Esophagus (tissue), 2 donors: Measurements from ENCODE around the gene CHRNA3. TPM values are rescaled to one million over a fixed set of nuclear protein-coding genes. Genes with fewer than 3 reads are reported as not detected.

Source experiments
- H3K27ac ChIP-seq, 2 donors: one replicate each; pipeline ENCODE4 v1.5.1; 2013; ENCODE audit warnings: low read depth in 2 of 2, mild to moderate bottlenecking in 2 of 2, inconsistent platforms in 1 of 2, low read length in 1 of 2, moderate library complexity in 1 of 2
- H3K27me3 ChIP-seq, 2 donors: one replicate each; pipeline ENCODE4 v1.6.1; 2013; ENCODE audit warnings: low read length in 2 of 2, control low read depth in 1 of 2, mild to moderate bottlenecking in 1 of 2; ENCODE audit not compliant: insufficient read depth in 2 of 2, control insufficient read depth in 1 of 2
- H3K36me3 ChIP-seq, 2 donors: one replicate each; pipeline ENCODE4 v1.6.1; 2013; ENCODE audit warnings: low read length in 1 of 2; ENCODE audit not compliant: control insufficient read depth in 2 of 2, insufficient read depth in 2 of 2
- H3K4me1 ChIP-seq, 2 donors: one replicate each; pipeline ENCODE4 v1.6.1; 2013; ENCODE audit warnings: low read length in 1 of 2; ENCODE audit not compliant: control insufficient read depth in 2 of 2, insufficient read depth in 2 of 2
- H3K4me3 ChIP-seq, 2 donors: one replicate each; pipeline ENCODE4 v1.5.1; 2013; ENCODE audit warnings: low read length in 2 of 2, mild to moderate bottlenecking in 2 of 2, low read depth in 1 of 2, moderate library complexity in 1 of 2
- H3K9me3 ChIP-seq, 2 donors: one replicate each; pipeline ENCODE4 v1.6.1; 2013; ENCODE audit warnings: mild to moderate bottlenecking in 2 of 2, low read depth in 1 of 2, low read length in 1 of 2, moderate library complexity in 1 of 2; ENCODE audit not compliant: control insufficient read depth in 2 of 2, insufficient read depth in 1 of 2
- WGBS, 2 donors: extraction: QIAGEN DNeasy Blood & Tissue Kit; methylation state at CpG; one replicate each; pipeline ENCODE4 v1.1.7; 2013; 5-methylcytosine and 5-hydroxymethylcytosine counted together
- polyA plus RNA-seq, 2 donors: library from polyadenylated mRNA; stranded (reverse); fragments of 200-250 nt; gene quantifications; one replicate each; pipeline ENCODE4 v1.2.3, GENCODE V29; 2013
- donor health status: healthy with polysubstance abuse.
- donor health status: Bipolar disorder and iron deficiency.

The CHRNA3 gene
- polyA plus RNA-seq = under 1 TPM in 1 of 2 donors, not detected in 1; 0.07 TPM

DNA sequence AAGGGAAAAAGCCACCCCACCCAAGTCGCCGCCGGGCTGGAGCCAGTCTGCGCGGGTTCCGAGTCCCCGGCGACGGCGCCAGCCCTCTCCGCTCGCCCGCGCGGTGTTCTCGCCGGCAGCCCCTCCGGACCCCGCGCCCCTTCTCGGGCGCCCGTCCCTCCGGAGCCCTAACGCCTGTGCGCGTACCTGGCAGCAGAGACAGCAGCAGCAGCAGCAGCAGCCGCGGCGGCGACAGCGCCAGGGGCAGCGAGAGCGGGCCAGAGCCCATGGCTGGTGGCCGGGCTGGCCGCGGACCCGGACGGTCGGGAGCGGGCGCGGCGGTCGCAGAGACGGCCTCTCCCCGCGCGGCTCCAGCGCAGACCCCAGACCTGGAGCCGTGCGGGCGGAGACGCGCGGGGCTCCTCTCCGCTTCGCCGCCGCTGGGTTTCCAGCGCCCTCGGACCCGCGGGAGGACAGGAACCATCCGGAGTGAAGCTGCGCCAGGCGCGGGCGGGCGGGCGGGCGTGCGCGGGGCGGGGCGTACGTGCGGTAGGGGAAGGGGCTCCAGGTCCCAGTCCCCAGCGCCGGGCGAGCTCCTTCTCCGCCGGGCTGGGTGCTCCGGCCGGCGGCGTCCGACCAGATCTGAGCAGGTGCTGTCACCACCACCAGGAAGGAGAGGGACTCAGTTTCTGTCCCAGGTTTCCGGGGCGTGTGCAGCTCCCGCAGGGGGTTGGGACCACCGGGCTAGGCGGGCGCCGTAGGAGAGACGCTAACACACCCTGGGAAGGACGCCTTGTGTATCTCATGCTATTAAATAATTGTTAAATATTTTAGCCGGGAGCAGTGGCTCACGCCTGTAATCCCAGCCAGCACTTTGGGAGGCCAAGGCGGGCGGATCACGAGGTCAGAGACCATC, at the start of gene CHRNA3:
TSS of gene CHRNA3 (minus strand) at position 470 of the 895 bp plus-strand sequence. CDS start at position 268, 202 bp downstream.
- WGBS, 2 donors = 2% methylated on average over 89 to 102 of the region's 102 CpGs
- Histone ChIP-seq H3K9me3 (no peaks in the 10 kb centered on the region), H3K4me1 (peaks cover 5 to 9% of the 10 kb centered on the region in 2 donors), H3K36me3 (no peaks in the 10 kb centered on the region), H3K27me3 (peaks cover 0 to 17% of the 10 kb centered on the region in 2 donors), H3K27ac (no peak within 1 kb of the TSS), H3K4me3 (peak within 1 kb of the TSS; percentile 42 to 43)

DNA sequence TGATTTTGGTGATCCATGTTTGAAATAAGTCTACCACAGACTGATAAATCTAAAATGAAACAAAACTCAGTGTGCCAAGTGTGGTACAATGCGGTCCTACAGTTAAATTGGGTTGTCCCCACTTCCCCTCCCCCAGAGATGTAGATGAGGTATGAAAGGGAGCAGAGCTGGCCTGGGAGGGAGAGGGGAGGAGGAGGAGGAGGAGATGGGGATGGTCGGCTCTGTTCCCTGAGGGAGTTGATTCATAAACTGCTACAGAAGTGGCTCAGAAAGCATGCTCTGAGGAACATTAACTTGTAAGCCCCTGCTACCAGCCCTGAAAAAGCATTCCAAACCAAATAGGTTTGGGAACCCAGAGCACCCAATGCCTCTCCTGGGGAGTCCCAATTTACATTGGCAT, 48.2 kb upstream of the CHRNA3 start:
- 43 to 56% methylated on average over 2 of the region's 2 CpGs for WGBS, 2 donors
- H3K4me3 ChIP-seq = no peak overlapping the region
- no peaks in the 10 kb centered on the region for H3K36me3 ChIP-seq
- peaks cover 4 to 9% of the 10 kb centered on the region in 2 donors for H3K4me1 ChIP-seq
- no peaks in the 10 kb centered on the region for H3K27me3 ChIP-seq
- no peaks in the 10 kb centered on the region for H3K9me3 ChIP-seq
- H3K27ac ChIP-seq = no peak overlapping the region

DNA sequence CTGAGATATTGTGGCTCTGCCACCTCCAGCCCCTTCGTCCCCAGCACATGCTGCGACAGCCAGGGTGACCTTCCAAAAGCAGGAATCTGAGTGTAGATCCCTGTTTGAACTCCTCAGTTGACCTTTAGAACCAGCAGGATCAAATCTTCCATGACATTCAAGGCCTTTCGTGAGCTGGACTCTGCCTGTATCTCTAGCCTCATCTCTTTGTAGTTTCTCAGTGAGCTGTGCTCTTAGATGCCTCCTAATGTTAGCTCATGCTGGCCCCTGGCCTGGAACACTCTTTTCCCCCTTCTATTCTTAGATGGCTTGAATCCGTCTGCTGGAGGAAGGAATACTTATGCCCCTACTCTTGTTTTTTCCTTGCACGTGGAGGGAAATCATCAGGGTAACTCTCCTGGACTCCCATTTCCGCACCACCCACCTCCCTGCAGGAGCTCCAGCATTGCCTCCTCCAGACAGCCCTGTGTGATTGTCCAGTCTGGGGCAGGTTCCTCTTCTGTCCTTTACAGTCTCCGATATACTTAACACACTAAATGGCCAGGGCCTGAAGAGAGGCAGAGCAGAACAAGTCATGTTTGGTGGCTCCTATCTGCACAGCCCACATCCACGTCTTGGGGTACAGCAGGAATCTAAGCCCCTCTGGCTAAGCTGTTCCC, 46.9 kb upstream of the CHRNA3 start:
- Histone ChIP-seq H3K27ac (no peak overlapping the region), H3K27me3 (no peaks in the 10 kb centered on the region), H3K4me3 (no peak overlapping the region), H3K4me1 (peaks cover 4 to 8% of the 10 kb centered on the region in 2 donors), H3K36me3 (no peaks in the 10 kb centered on the region), H3K9me3 (no peaks in the 10 kb centered on the region)
- WGBS, 2 donors = 86 to 91% methylated on average over 8 of the region's 8 CpGs

DNA sequence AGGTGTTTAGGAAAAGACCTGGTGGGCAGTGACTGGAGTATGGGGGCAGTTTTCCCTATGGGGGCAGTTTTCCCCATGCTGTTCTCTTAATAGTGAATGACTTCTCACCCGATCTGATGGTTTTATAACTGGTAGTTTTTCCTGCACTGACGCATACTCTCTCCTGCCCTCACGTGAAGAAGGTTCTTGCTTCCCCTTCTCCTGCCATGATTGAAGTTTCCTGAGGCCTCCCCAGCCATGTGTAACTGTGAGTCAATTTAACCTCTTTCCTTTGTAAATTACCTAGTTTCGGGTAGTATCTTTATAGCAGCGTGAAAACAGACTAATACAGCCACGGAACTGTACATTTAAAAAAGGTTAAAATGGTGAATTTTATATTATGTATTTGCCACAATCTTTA, 45.2 kb upstream of the CHRNA3 start:
- no peaks in the 10 kb centered on the region for H3K27me3 ChIP-seq

DNA sequence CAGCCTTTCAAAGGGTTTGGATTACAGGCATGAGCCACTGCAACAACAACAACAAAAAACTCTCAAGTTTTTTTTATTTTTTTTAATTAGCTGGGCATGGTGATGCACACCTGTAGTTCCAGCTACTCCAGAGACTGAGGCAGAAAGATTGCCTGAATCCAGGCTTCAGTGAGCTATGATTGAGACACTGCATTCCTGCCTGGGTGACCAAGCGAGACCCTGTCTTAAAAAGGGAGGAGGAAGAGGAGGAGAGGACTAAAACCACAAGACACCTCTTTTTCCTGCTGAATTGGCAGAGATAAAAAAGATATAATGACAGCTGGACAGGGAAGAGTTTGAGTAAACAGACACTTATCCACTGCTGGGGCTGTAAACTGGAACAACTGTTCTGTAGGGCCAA, 42.9 kb upstream of the CHRNA3 start:
- Histone ChIP-seq H3K27ac (no peak overlapping the region), H3K4me1 (no peaks in the 10 kb centered on the region), H3K9me3 (no peaks in the 10 kb centered on the region), H3K27me3 (no peaks in the 10 kb centered on the region), H3K36me3 (no peaks in the 10 kb centered on the region), H3K4me3 (no peak overlapping the region)
- WGBS, 2 donors = 81 to 86% methylated on average over 1 of the region's 1 CpG

More for the DNA sequence above, 45.2 kb upstream of the CHRNA3 start:
- Histone ChIP-seq H3K27ac (no peak overlapping the region), H3K9me3 (no peaks in the 10 kb centered on the region), H3K4me1 (no peaks in the 10 kb centered on the region), H3K4me3 (no peak overlapping the region), H3K36me3 (no peaks in the 10 kb centered on the region)
- WGBS, 2 donors = 86 to 94% methylated on average over 6 of the region's 6 CpGs

DNA sequence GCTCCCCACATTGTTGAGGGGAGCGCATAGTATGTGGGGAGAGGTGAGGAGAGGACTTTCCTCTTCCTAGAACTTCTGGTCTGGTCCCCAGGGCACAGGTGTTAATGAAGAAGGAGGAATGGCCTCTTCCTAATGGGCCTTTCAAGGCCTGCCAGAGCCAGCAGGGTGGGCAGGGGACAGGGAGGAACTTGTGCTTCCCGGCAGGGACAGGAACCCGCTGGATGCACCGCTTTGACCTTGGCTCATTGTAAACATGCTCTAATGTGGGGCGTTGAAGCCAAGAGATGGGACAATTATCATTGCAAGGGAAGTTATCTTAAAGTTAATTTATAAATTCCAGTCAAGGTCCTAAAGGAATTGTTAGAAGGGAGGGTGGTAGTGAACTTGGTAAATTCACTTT, 41.2 kb upstream of the CHRNA3 start:
- 74 to 78% methylated on average over 5 of the region's 5 CpGs for WGBS, 2 donors
- Histone ChIP-seq H3K27ac (no peak overlapping the region), H3K4me1 (no peaks in the 10 kb centered on the region), H3K9me3 (no peaks in the 10 kb centered on the region), H3K36me3 (no peaks in the 10 kb centered on the region), H3K27me3 (no peaks in the 10 kb centered on the region), H3K4me3 (no peak overlapping the region)

DNA sequence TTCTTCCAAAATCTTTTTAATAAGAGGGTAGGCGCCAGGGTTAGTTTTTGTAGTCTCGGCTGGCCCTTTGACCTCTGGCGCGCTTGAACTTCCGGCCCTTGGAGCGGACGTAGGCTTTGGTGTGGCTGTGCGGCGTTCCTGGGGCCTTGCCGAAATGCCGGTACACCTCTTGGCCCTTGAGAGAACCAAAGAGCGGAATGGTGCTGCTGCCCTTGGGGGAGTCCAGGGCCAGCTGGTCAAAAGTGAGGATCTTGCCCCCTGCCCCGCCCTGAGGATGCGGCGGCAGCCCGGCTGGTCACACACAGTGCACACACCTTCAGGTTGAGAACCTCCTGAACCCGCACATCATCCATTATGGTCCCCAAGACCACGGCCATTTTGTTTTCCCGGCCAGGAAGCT, 40.2 kb upstream of the CHRNA3 start:
- WGBS, 2 donors = 93% methylated on average over 19 of the region's 19 CpGs
- H3K4me3 ChIP-seq = no peak overlapping the region
- H3K27me3 ChIP-seq = no peaks in the 10 kb centered on the region
- no peaks in the 10 kb centered on the region for H3K9me3 ChIP-seq
- no peaks in the 10 kb centered on the region for H3K4me1 ChIP-seq
- H3K27ac ChIP-seq = no peak overlapping the region
- H3K36me3 ChIP-seq = no peaks in the 10 kb centered on the region

- 61 to 65% methylated on average over 9 of the region's 9 CpGs for WGBS, 2 donors
- Histone ChIP-seq H3K9me3 (no peaks in the 10 kb centered on the region), H3K27ac (no peak overlapping the region), H3K4me1 (no peaks in the 10 kb centered on the region), H3K36me3 (no peaks in the 10 kb centered on the region), H3K27me3 (no peaks in the 10 kb centered on the region), H3K4me3 (no peak overlapping the region)
These were observed 39.8 kb upstream of the CHRNA3 start for GRCh38 chr15:78660584-78660983.

DNA sequence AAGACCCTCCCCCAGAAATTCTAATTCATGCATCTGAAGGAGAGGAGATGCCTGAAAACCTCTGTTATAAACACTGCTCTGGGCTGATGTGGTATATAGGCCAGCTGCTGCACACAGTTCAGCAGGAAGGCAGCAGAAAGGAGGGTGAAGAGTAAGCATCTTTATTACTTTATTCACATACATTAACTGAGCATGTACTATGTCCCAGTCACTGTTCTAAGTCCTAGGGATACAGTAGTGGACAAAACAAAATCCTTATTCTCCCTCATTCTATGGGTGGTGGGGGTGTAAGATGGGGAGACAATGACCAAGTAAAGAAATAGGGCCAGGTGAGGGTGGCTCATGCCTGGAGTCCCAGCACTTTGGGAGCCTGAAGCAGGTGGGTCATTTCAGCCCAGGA, 38.0 kb upstream of the CHRNA3 start:
- Histone ChIP-seq H3K9me3 (no peaks in the 10 kb centered on the region), H3K27ac (no peak overlapping the region), H3K4me3 (no peak overlapping the region), H3K27me3 (no peaks in the 10 kb centered on the region), H3K36me3 (no peaks in the 10 kb centered on the region), H3K4me1 (no peaks in the 10 kb centered on the region)
